A673 (cell line): ENCODE data around the gene SSBP2.

Experiments
- CTCF ChIP-seq: fragments of 300-800, 200-600 bp; sonication (generic); conservative IDR thresholded peaks from 2 replicates; pipeline ENCODE4 v1.5.1; 2017; ENCODE audit warnings: low read depth, mild to moderate bottlenecking, antibody characterized with exemption, low read length, moderate library complexity, mixed read lengths
- EZH2 ChIP-seq: fragments of 200-600 bp; sonication (generic); IDR thresholded peaks from 2 replicates; pipeline ENCODE4 v1.6.1; 2017; ENCODE audit warnings: borderline replicate concordance, low read depth, mild to moderate bottlenecking, mixed read lengths, antibody characterized with exemption, low read length; ENCODE audit not compliant: poor library complexity, severe bottlenecking

- TF ChIP-seq CTCF (no peak), EZH2 (no peak)
These were observed 32.5 kb upstream of the SSBP2 start for GRCh38 chr5:81783401-81783800.
